ENCODE measurements around the gene FRK.

Gene FRK

GRCh38 chr6:115999235-115999634 is 61.5 kb downstream of the FRK start:
- no peak overlapping the region for H3K9ac ChIP-seq (ENCODE audit: low read depth, low read length)
- no peak overlapping the region for H3K4me3 ChIP-seq (ENCODE audit: low read length)
- no peaks in the 10 kb centered on the region for H3K36me3 ChIP-seq (ENCODE audit: insufficient read depth, low read depth, low read length)
- H3K27ac ChIP-seq (ENCODE audit: low read length), result no peak overlapping the region
- no peaks in the 10 kb centered on the region for H3K9me3 ChIP-seq (ENCODE audit: insufficient read depth, low read depth, low read length)
- H3K27me3 ChIP-seq (ENCODE audit: insufficient read depth, low read length), result no peaks in the 10 kb centered on the region
- no peaks in the 10 kb centered on the region for H3K4me1 ChIP-seq (ENCODE audit: insufficient read depth, low read length)

- Histone ChIP-seq H3K9ac (ENCODE audit: low read depth, low read length) (no peak overlapping the region), H3K4me3 (ENCODE audit: low read length) (no peak overlapping the region), H3K9me3 (ENCODE audit: insufficient read depth, low read depth, low read length) (no peaks in the 10 kb centered on the region), H3K36me3 (ENCODE audit: insufficient read depth, low read depth, low read length) (no peaks in the 10 kb centered on the region), H3K27me3 (ENCODE audit: insufficient read depth, low read length) (no peaks in the 10 kb centered on the region), H3K4me1 (ENCODE audit: insufficient read depth, low read length) (no peaks in the 10 kb centered on the region), H3K27ac (ENCODE audit: low read length) (no peak overlapping the region)
Observed at GRCh38 chr6:115997990-115998585, 62.6 kb downstream of the FRK start.

DNA sequence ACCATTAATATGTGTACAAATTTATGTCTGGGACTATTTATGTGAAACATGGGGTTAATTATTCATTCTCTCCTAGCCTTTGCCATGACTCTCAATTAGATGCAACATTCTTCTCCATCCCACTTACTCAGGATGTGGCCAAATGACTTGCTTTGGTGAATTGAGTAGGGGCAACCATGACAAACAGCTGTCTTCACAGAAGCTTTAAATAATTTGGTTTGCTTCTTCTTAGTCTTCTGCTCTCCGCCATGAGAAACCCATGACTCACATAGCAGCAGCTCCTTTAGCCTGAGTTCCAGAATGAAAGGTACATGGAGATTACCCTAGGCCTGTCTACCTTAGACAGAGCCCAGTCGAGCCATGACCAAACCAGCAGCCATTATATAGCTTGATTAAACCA is 74.7 kb downstream of the FRK start:
- H3K27ac ChIP-seq (ENCODE audit: low read length), result no peak overlapping the region
- H3K27me3 ChIP-seq (ENCODE audit: insufficient read depth, low read length), result no peaks in the 10 kb centered on the region
- no peaks in the 10 kb centered on the region for H3K4me1 ChIP-seq (ENCODE audit: insufficient read depth, low read length)
- H3K36me3 ChIP-seq (ENCODE audit: insufficient read depth, low read depth, low read length), result no peaks in the 10 kb centered on the region
- peaks cover 2% of the 10 kb centered on the region; the same call in 1 of the 2 replicates for H3K9me3 ChIP-seq (ENCODE audit: insufficient read depth, low read depth, low read length)
- no peak overlapping the region for H3K9ac ChIP-seq (ENCODE audit: low read depth, low read length)
- H3K4me3 ChIP-seq (ENCODE audit: low read length), result no peak overlapping the region

DNA sequence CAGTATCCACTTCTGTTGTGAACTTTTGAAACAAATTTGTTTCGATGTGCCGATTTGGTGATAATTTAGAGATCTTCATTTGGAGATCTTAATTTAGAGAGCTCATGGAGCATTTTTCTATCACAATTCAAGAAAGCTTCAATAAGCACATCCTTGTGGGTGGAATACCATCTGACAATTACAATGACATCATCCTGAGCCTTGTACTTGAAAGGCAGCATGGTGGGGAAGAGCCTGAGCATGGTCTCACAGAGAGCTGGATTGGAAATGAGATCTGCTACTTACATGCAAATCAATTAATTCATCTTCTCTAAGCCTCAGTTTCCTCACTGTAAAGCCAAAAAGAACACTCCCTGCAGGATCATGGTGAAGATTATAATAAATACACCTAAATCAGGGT is 75.9 kb downstream of the FRK start:
- H3K36me3 ChIP-seq (ENCODE audit: insufficient read depth, low read depth, low read length), result no peaks in the 10 kb centered on the region
- no peaks in the 10 kb centered on the region for H3K4me1 ChIP-seq (ENCODE audit: insufficient read depth, low read length)
- no peak overlapping the region for H3K27ac ChIP-seq (ENCODE audit: low read length)
- no peak overlapping the region for H3K9ac ChIP-seq (ENCODE audit: low read depth, low read length)
- H3K27me3 ChIP-seq (ENCODE audit: insufficient read depth, low read length), result no peaks in the 10 kb centered on the region
- H3K9me3 ChIP-seq (ENCODE audit: insufficient read depth, low read depth, low read length), result no peaks in the 10 kb centered on the region
- H3K4me3 ChIP-seq (ENCODE audit: low read length), result no peak overlapping the region

DNA sequence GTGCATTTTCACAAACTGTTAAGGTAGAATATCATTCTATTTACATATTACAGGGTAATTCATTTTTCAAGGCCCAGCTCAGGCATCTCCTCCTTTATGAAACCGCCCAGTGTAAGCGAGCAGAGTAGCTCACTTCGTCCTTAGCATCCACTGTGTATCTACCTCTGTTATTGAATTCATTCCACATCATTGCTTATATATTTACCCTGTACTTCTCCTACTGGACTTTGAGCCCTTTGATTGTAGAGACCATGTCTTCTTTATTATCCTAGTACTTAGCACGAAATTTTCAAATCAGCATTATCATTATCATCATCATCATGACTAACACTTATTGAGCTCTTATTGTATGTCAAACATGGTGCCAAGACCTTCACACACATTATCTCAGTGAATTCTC is 76.7 kb downstream of the FRK start:
- Histone ChIP-seq H3K4me1 (ENCODE audit: insufficient read depth, low read length) (no peaks in the 10 kb centered on the region), H3K9ac (ENCODE audit: low read depth, low read length) (no peak overlapping the region), H3K9me3 (ENCODE audit: insufficient read depth, low read depth, low read length) (no peaks in the 10 kb centered on the region), H3K4me3 (ENCODE audit: low read length) (no peak overlapping the region), H3K36me3 (ENCODE audit: insufficient read depth, low read depth, low read length) (no peaks in the 10 kb centered on the region), H3K27ac (ENCODE audit: low read length) (no peak overlapping the region), H3K27me3 (ENCODE audit: insufficient read depth, low read length) (no peaks in the 10 kb centered on the region)

DNA sequence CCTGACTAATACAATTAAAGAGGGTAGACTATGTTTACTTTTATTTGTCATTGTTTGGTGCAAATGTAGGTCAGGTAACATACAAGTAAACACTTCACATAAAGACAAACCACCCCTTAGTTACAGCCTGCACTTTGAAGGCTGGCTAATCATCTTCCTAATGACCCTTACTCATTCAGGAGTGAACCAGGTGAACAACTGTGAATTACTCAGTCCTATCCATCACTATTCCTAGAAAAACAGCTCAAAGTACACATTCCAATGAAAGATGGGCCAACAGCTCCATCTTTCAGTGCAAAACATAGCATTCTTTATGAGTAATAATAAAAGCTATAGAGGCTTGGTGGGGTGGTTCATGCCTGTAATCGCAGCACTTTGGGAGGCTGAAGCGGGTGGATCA is 78.2 kb downstream of the FRK start:
- H3K9me3 ChIP-seq (ENCODE audit: insufficient read depth, low read depth, low read length), result no peaks in the 10 kb centered on the region
- H3K27me3 ChIP-seq (ENCODE audit: insufficient read depth, low read length), result no peaks in the 10 kb centered on the region
- H3K36me3 ChIP-seq (ENCODE audit: insufficient read depth, low read depth, low read length), result no peaks in the 10 kb centered on the region
- H3K9ac ChIP-seq (ENCODE audit: low read depth, low read length), result no peak overlapping the region
- H3K4me3 ChIP-seq (ENCODE audit: low read length), result no peak overlapping the region
- H3K27ac ChIP-seq (ENCODE audit: low read length), result no peak overlapping the region
- H3K4me1 ChIP-seq (ENCODE audit: insufficient read depth, low read length), result no peaks in the 10 kb centered on the region

- Histone ChIP-seq H3K36me3 (ENCODE audit: insufficient read depth, low read depth, low read length) (no peaks in the 10 kb centered on the region), H3K9ac (ENCODE audit: low read depth, low read length) (no peak overlapping the region), H3K4me1 (ENCODE audit: insufficient read depth, low read length) (no peaks in the 10 kb centered on the region), H3K27ac (ENCODE audit: low read length) (no peak overlapping the region), H3K9me3 (ENCODE audit: insufficient read depth, low read depth, low read length) (no peaks in the 10 kb centered on the region), H3K27me3 (ENCODE audit: insufficient read depth, low read length) (no peaks in the 10 kb centered on the region), H3K4me3 (ENCODE audit: low read length) (no peak overlapping the region)
Observed at GRCh38 chr6:115977220-115977619, 83.5 kb downstream of the FRK start.

DNA sequence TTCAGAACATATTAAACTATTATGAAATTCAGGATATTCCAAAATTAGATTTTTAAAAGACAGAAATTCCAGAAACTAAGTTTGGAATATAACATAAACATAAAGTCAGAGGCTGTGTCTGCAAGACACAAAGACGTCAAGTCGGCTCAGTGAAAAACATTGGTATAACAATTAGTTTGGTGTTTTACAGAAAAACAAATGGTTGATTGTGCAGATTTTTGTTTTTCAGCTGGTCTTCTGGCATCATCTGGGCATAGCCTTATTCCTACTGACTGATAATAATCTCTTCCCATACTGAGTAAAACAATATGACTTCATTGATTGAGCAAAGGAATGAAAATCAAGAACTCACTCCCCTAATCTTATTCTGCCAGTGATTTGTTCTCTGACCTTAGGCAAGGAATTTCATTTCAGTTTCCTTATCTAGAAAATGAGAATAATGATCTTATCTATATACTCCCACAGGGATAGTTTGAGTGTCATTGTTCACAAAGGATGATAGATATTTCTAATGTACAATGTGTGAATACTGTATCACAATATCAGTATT is 84.3 kb downstream of the FRK start:
- Histone ChIP-seq H3K36me3 (ENCODE audit: insufficient read depth, low read depth, low read length) (no peaks in the 10 kb centered on the region), H3K27me3 (ENCODE audit: insufficient read depth, low read length) (no peaks in the 10 kb centered on the region), H3K9ac (ENCODE audit: low read depth, low read length) (no peak overlapping the region), H3K4me1 (ENCODE audit: insufficient read depth, low read length) (no peaks in the 10 kb centered on the region), H3K4me3 (ENCODE audit: low read length) (no peak overlapping the region), H3K27ac (ENCODE audit: low read length) (no peak overlapping the region), H3K9me3 (ENCODE audit: insufficient read depth, low read depth, low read length) (no peaks in the 10 kb centered on the region)

DNA sequence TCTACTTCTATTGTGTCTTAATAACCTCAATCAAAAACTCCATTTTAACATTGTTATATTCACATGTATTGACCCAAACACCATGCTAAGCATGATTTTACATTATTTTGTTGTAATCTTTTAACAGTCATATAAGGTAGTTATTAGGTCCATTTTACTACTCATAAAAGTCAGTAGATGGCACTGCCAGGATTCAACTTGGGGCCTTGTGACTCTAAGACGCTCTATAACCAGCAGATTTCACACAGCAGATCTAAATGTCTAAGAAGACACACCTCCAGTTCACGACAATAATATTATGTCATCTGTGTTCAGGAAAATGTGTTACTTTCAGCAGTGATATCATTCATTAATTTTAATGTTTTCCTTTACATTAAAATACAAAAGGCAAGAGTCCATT is 88.0 kb downstream of the FRK start:
- H3K9ac ChIP-seq (ENCODE audit: low read depth, low read length), result no peak overlapping the region
- H3K27ac ChIP-seq (ENCODE audit: low read length), result no peak overlapping the region
- no peaks in the 10 kb centered on the region for H3K9me3 ChIP-seq (ENCODE audit: insufficient read depth, low read depth, low read length)
- H3K27me3 ChIP-seq (ENCODE audit: insufficient read depth, low read length), result no peaks in the 10 kb centered on the region
- H3K4me1 ChIP-seq (ENCODE audit: insufficient read depth, low read length), result no peaks in the 10 kb centered on the region; the same call in 1 of the 2 replicates
- no peak overlapping the region for H3K4me3 ChIP-seq (ENCODE audit: low read length)
- no peaks in the 10 kb centered on the region for H3K36me3 ChIP-seq (ENCODE audit: insufficient read depth, low read depth, low read length)

DNA sequence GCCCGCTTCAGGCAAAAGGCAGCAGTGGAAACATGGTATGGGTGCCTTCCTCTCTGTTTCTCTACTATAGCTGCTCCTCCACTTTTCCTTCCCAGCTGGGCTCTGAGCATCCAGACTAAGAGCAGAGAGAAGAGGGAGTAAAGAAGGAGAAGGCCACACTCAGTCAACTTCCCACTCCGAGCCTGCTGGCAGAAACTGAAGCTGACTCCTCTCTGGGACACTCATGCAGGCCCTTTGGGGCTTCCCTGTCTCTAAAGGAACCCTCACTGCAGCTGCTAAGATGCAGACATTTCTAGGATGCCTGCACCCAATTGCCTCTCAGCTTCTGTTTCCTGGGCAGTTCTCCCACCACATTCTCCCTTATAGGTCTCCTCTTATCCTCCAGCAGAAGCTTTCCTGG is 88.9 kb downstream of the FRK start:
- H3K36me3 ChIP-seq (ENCODE audit: insufficient read depth, low read depth, low read length), result no peaks in the 10 kb centered on the region
- H3K4me1 ChIP-seq (ENCODE audit: insufficient read depth, low read length), result no peaks in the 10 kb centered on the region; the same call in 1 of the 2 replicates
- H3K27ac ChIP-seq (ENCODE audit: low read length), result no peak overlapping the region
- H3K9me3 ChIP-seq (ENCODE audit: insufficient read depth, low read depth, low read length), result no peaks in the 10 kb centered on the region
- H3K9ac ChIP-seq (ENCODE audit: low read depth, low read length), result no peak overlapping the region
- no peak overlapping the region for H3K4me3 ChIP-seq (ENCODE audit: low read length)
- H3K27me3 ChIP-seq (ENCODE audit: insufficient read depth, low read length), result no peaks in the 10 kb centered on the region

DNA sequence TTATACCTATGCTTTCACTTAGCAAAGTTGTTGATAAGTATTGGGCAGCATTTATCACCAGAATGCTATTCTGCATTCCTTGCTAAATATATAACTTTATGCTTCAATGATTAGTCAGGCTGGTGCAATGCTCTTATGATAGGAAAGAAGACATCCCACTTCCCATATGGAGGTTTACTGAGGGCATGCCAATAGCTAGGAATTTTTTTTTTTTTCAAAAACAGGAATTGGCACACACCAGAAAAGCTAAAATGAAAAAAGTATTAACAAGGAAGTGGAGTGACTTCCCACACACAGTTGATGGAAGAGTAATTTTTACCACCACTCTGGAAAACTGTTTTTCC is 90.8 kb downstream of the FRK start:
- no peaks in the 10 kb centered on the region; the same call in 1 of the 2 replicates for H3K4me1 ChIP-seq (ENCODE audit: insufficient read depth, low read length)
- H3K4me3 ChIP-seq (ENCODE audit: low read length), result no peak overlapping the region
- H3K9me3 ChIP-seq (ENCODE audit: insufficient read depth, low read depth, low read length), result no peaks in the 10 kb centered on the region
- H3K27me3 ChIP-seq (ENCODE audit: insufficient read depth, low read length), result no peaks in the 10 kb centered on the region
- no peak overlapping the region for H3K9ac ChIP-seq (ENCODE audit: low read depth, low read length)
- no peaks in the 10 kb centered on the region for H3K36me3 ChIP-seq (ENCODE audit: insufficient read depth, low read depth, low read length)
- H3K27ac ChIP-seq (ENCODE audit: low read length), result no peak overlapping the region

DNA sequence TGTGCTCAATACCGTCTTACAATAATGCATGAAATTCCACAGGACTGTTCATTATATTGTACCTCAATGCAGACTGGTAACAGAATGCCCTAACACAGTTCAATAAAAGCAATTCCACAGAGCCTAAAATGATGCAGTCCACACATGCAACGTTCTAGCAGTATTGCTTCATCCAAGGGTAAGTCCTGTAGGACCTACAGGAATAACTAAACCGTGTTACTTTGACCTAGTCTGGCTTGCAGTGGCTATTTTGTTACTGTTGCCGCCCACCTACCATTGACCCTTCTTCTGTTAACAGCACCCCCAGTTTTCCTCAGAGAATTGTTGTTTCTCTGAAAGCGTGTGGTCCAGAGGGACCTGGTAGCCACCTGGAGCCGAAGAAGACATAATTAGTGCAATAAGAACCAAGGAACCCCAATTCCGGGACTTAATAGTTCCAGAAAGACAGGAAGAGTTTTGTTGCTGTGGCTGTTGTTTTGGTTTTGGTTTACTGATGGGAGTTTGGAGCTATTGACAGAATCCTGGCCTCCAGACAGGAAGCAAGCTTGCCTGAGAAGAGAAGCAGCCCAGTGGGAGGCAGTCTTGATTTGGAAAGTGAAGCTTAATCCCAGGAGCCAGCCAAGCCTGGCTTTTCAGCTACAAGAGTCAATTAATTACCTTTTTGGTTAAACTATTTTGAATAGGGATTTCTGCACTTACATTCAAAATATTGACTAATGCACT is 91.3 kb downstream of the FRK start:
- peak overlapping the region; percentile 37; the same call in 1 of the 2 replicates for H3K9ac ChIP-seq (ENCODE audit: low read depth, low read length)
- H3K4me3 ChIP-seq (ENCODE audit: low read length), result no peak overlapping the region
- H3K27ac ChIP-seq (ENCODE audit: low read length), result no peak overlapping the region
- H3K9me3 ChIP-seq (ENCODE audit: insufficient read depth, low read depth, low read length), result no peaks in the 10 kb centered on the region
- no peaks in the 10 kb centered on the region for H3K36me3 ChIP-seq (ENCODE audit: insufficient read depth, low read depth, low read length)
- H3K4me1 ChIP-seq (ENCODE audit: insufficient read depth, low read length), result no peaks in the 10 kb centered on the region; the same call in 1 of the 2 replicates
- H3K27me3 ChIP-seq (ENCODE audit: insufficient read depth, low read length), result no peaks in the 10 kb centered on the region
